Suppressor macrophage (primary cell): ENCODE data around the gene CTBP2.
"Not testable (repeated sequence)": the region's sequence is repeated elsewhere in the genome, so short reads cannot be mapped to it uniquely, and the experiment has no call there.

Experiments
- DNase-seq, 4 experiments: peaks; one replicate each; pipeline ENCODE4 v3.0.0-alpha.2; 2020 to 2022

CTBP2 gene

GRCh38 chr10:124994573-124995473 is 165.5 kb downstream of the CTBP2 start:
- no peak for DNase-seq

- no peak for DNase-seq
Measured at GRCh38 chr10:124993736-124994451, 166.5 kb downstream of the CTBP2 start.

- DNase-seq, result no peak
Measured at GRCh38 chr10:124993345-124993708, 167.0 kb downstream of the CTBP2 start.

GRCh38 chr10:124992462-124993344 is 167.7 kb downstream of the CTBP2 start:
- peak; percentile 54 to 71 (median 62) for DNase-seq

- DNase-seq, result no peak
Measured at GRCh38 chr10:124991835-124992234, 168.5 kb downstream of the CTBP2 start.

- DNase-seq, result no peak
Measured at GRCh38 chr10:124990671-124991625, 169.4 kb downstream of the CTBP2 start.

GRCh38 chr10:124989526-124989925 is 170.8 kb downstream of the CTBP2 start:
- DNase-seq, result no peak

- DNase-seq, result not testable (repeated sequence)
Measured at GRCh38 chr10:124988753-124989152, 171.6 kb downstream of the CTBP2 start.

GRCh38 chr10:124987788-124988187 is 172.6 kb downstream of the CTBP2 start:
- no peak for DNase-seq

- no peak for DNase-seq
Measured at GRCh38 chr10:124985162-124985561, 175.2 kb downstream of the CTBP2 start.

- no peak for DNase-seq
Measured at GRCh38 chr10:124984376-124984775, 176.0 kb downstream of the CTBP2 start.

GRCh38 chr10:124983321-124983720 is 177.0 kb downstream of the CTBP2 start:
- DNase-seq, result peak in 3 of 4 experiments; percentile 27 to 45 (median 42)

GRCh38 chr10:124978376-124978725 is 182.0 kb downstream of the CTBP2 start:
- no peak for DNase-seq

GRCh38 chr10:124977648-124978375 is 182.6 kb downstream of the CTBP2 start:
- DNase-seq, result no peak

GRCh38 chr10:124977161-124977560 is 183.2 kb downstream of the CTBP2 start:
- no peak for DNase-seq

GRCh38 chr10:124975977-124976514 is 184.3 kb downstream of the CTBP2 start:
- peak in 3 of 4 experiments; percentile 16 to 29 (median 26) for DNase-seq

- no peak for DNase-seq
Measured at GRCh38 chr10:124974131-124974530, 186.2 kb downstream of the CTBP2 start.

GRCh38 chr10:124972637-124973036 is 187.7 kb downstream of the CTBP2 start:
- no peak for DNase-seq

- no peak for DNase-seq
Measured at GRCh38 chr10:124971276-124971675, 189.1 kb downstream of the CTBP2 start.

GRCh38 chr10:124967255-124967654 is 193.1 kb downstream of the CTBP2 start:
- no peak for DNase-seq

- DNase-seq, result no peak
Measured at GRCh38 chr10:124966008-124966407, 194.4 kb downstream of the CTBP2 start.
